ENCODE measurements around the gene PRKAG2. TPM values are rescaled to one million over a fixed set of nuclear protein-coding genes. Genes with fewer than 3 reads are reported as not detected.
"Not testable (repeated sequence)": the region's sequence is repeated elsewhere in the genome, so short reads cannot be mapped to it uniquely, and the experiment has no call there.

Gene PRKAG2
- total RNA-seq, 3 donors from 2014 or later = 42.4 to 48.5 (median 46.6) TPM

- H3K4me3 ChIP-seq = no peak overlapping the region
- DNase-seq = no peak
Measured at GRCh38 chr7:151783958-151784575, 92.8 kb downstream of the PRKAG2 start.

GRCh38 chr7:151782598-151783448 lies 94.1 kb downstream of the PRKAG2 start:
- peak; percentile 75 for TF ChIP-seq CTCF (IDR thresholded peaks at IDR 0.05)
- intact Hi-C loops (cut with DNase I, micrococcal nuclease) = no loop called here
- H3K36me3 ChIP-seq (ENCODE audit: low read depth) = no peaks in the 10 kb centered on the region
- no peaks in the 10 kb centered on the region for H3K4me1 ChIP-seq (ENCODE audit: low read depth)
- no peak overlapping the region for H3K4me3 ChIP-seq
- DNase-seq = peak; percentile 62 to 73 (median 73)
- no peaks in the 10 kb centered on the region for H3K9me3 ChIP-seq
- ATAC-seq = peak; percentile 76

More at GRCh38 chr7:151783958-151784575, 92.8 kb downstream of the PRKAG2 start:
- ATAC-seq = no peak
- no peaks in the 10 kb centered on the region for H3K9me3 ChIP-seq
- intact Hi-C loops (cut with DNase I, micrococcal nuclease) = no loop called here
- no peaks in the 10 kb centered on the region for H3K36me3 ChIP-seq (ENCODE audit: low read depth)
- H3K4me1 ChIP-seq (ENCODE audit: low read depth) = no peaks in the 10 kb centered on the region
- TF ChIP-seq CTCF (IDR thresholded peaks at IDR 0.05) = no peak

- H3K9me3 ChIP-seq; H3K36me3 ChIP-seq (ENCODE audit: low read depth); H3K4me1 ChIP-seq (ENCODE audit: low read depth); DNase-seq; ATAC-seq; H3K4me3 ChIP-seq; intact Hi-C loops (cut with DNase I, micrococcal nuclease): not testable (repeated sequence)
Measured at GRCh38 chr7:151782256-151782597, 94.7 kb downstream of the PRKAG2 start.

- Histone ChIP-seq H3K4me3 (no peak overlapping the region), H3K36me3 (ENCODE audit: low read depth) (no peaks in the 10 kb centered on the region), H3K9me3 (no peaks in the 10 kb centered on the region), H3K4me1 (ENCODE audit: low read depth) (no peaks in the 10 kb centered on the region)
- TF ChIP-seq CTCF (IDR thresholded peaks at IDR 0.05) = no peak
- ATAC-seq (no peak), DNase-seq (no peak)
- intact Hi-C loops (cut with DNase I, micrococcal nuclease) = no loop called here
Measured at GRCh38 chr7:151781161-151781845, 95.6 kb downstream of the PRKAG2 start.

GRCh38 chr7:151780631-151781030 lies 96.3 kb downstream of the PRKAG2 start:
- no peak for ATAC-seq
- H3K9me3 ChIP-seq = no peaks in the 10 kb centered on the region
- H3K4me3 ChIP-seq = no peak overlapping the region
- intact Hi-C loops (cut with DNase I, micrococcal nuclease) = no loop called here
- H3K36me3 ChIP-seq (ENCODE audit: low read depth) = no peaks in the 10 kb centered on the region
- no peak for TF ChIP-seq CTCF (IDR thresholded peaks at IDR 0.05)
- no peak for DNase-seq
- no peaks in the 10 kb centered on the region for H3K4me1 ChIP-seq (ENCODE audit: low read depth)

- no peak for TF ChIP-seq CTCF (IDR thresholded peaks at IDR 0.05)
- intact Hi-C loops (cut with DNase I, micrococcal nuclease) = no loop called here
Measured at GRCh38 chr7:151779678-151780077, 97.2 kb downstream of the PRKAG2 start.

More at GRCh38 chr7:151779678-151780077, 97.2 kb downstream of the PRKAG2 start:
- ATAC-seq (no peak), DNase-seq (no peak)
- H3K9me3 ChIP-seq = no peaks in the 10 kb centered on the region
- H3K36me3 ChIP-seq (ENCODE audit: low read depth) = no peaks in the 10 kb centered on the region
- no peaks in the 10 kb centered on the region for H3K4me1 ChIP-seq (ENCODE audit: low read depth)
- no peak overlapping the region for H3K4me3 ChIP-seq

Measured in mucosa of descending colon (tissue), 3 donors.